ENCODE measurements around the gene STAT6.

STAT6 gene

GRCh38 chr12:57093415-57094207 is 17.6 kb downstream of the STAT6 start (continued):
- TF ChIP-seq, protein P1, sequence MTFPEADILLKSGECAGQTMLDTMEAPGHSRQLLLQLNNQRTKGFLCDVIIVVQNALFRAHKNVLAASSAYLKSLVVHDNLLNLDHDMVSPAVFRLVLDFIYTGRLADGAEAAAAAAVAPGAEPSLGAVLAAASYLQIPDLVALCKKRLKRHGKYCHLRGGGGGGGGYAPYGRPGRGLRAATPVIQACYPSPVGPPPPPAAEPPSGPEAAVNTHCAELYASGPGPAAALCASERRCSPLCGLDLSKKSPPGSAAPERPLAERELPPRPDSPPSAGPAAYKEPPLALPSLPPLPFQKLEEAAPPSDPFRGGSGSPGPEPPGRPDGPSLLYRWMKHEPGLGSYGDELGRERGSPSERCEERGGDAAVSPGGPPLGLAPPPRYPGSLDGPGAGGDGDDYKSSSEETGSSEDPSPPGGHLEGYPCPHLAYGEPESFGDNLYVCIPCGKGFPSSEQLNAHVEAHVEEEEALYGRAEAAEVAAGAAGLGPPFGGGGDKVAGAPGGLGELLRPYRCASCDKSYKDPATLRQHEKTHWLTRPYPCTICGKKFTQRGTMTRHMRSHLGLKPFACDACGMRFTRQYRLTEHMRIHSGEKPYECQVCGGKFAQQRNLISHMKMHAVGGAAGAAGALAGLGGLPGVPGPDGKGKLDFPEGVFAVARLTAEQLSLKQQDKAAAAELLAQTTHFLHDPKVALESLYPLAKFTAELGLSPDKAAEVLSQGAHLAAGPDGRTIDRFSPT (tag by site-specific recombination; IDR thresholded peaks at IDR 0.05), result peak; percentile 37; the same call in 1 of the 2 replicates
- TF ChIP-seq ZBTB6 (tag by site-specific recombination; IDR thresholded peaks at IDR 0.05) (peak; percentile 82), ZNF121 (tag by site-specific recombination; IDR thresholded peaks at IDR 0.05) (no peak), KLF9 (tag by site-specific recombination; IDR thresholded peaks at IDR 0.05; ENCODE audit: low read depth) (no peak), SP3 (tag by site-specific recombination; IDR thresholded peaks at IDR 0.05) (no peak), KLF16 (tag by site-specific recombination; IDR thresholded peaks at IDR 0.05) (no peak), ZNF76 (tag by site-specific recombination; IDR thresholded peaks at IDR 0.05; ENCODE audit: borderline replicate concordance, low read depth) (no peak), EGR2 (tag by site-specific recombination; IDR thresholded peaks at IDR 0.05; ENCODE audit: low read depth) (peak; percentile 69), ZNF600 (tag by site-specific recombination; IDR thresholded peaks at IDR 0.05) (peak; percentile 58), BCL11B (tag by site-specific recombination; IDR thresholded peaks at IDR 0.05; ENCODE audit: low read depth) (no peak), CTCF (tag by site-specific recombination; IDR thresholded peaks at IDR 0.05) (peak; percentile 59), ZNF654 (tag by site-specific recombination; IDR thresholded peaks at IDR 0.05; ENCODE audit: low read depth) (0 out of 2 replicates have a peak, but pooled peaks have one; percentile 55), ZNF518A (tag by site-specific recombination; conservative IDR thresholded peaks at IDR 0.05; ENCODE audit: low read depth) (no peak), ZBTB11 (tag by site-specific recombination; conservative IDR thresholded peaks at IDR 0.05; ENCODE audit: low read depth) (no peak), ZNF48 (tag by site-specific recombination; IDR thresholded peaks at IDR 0.05) (no peak), ZNF707 (tag by site-specific recombination; IDR thresholded peaks at IDR 0.05) (no peak)
